GM18507 (cell line): ENCODE measurements around the gene VENTX.
"Not testable (repeated sequence)": the region's sequence is repeated elsewhere in the genome, so short reads cannot be mapped to it uniquely, and the experiment has no call there.

Experiments
- DNase-seq: peaks from one replicate; pipeline ENCODE4 v3.0.0; 2011; ENCODE audit warnings: low read depth; ENCODE audit not compliant: insufficient read length; ENCODE audit errors: extremely low spot score
- FAIRE-seq: peaks from 2 replicates; lab custom pipeline; 2011; peaks lifted over from hg19 to GRCh38; lab: Jason Lieb, UNC

VENTX gene

DNA sequence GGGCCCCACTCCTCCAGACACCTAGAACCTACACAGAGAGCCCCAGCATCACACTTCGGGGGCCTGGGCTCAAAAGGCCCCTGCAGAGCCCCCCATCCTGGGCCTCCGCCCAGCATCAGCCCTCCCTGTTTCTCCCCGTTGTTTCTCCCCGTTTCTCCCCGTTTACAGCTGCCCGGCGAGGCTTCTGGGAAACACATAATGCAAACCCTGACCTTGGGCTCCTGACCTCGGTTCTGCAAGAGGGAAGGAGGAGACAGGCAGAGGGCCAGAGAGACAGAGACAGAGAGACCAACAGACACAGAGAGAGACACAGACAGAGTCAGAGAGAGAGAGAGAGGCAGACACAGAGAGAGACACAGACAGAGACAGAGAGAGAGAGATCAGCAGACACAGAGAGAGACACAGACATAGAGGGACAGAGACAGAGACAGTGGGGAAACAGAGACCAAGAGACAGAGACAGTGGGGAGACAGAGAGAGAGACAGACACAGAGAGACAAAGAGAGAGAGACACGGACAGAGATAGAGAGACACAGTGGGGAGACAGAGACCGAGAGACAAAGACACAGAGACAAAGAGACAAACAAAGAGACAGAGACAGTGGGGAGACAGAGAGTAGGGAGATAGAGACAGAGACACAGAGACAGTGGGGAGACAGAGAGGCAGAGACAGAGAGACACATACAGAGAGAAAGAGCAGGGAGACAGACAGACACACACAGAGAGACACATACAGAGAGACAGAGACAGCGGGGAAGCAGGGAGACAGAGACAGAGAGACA, 12.5 kb downstream of the VENTX start:
- DNase-seq (no peak), FAIRE-seq (no peak)

DNA sequence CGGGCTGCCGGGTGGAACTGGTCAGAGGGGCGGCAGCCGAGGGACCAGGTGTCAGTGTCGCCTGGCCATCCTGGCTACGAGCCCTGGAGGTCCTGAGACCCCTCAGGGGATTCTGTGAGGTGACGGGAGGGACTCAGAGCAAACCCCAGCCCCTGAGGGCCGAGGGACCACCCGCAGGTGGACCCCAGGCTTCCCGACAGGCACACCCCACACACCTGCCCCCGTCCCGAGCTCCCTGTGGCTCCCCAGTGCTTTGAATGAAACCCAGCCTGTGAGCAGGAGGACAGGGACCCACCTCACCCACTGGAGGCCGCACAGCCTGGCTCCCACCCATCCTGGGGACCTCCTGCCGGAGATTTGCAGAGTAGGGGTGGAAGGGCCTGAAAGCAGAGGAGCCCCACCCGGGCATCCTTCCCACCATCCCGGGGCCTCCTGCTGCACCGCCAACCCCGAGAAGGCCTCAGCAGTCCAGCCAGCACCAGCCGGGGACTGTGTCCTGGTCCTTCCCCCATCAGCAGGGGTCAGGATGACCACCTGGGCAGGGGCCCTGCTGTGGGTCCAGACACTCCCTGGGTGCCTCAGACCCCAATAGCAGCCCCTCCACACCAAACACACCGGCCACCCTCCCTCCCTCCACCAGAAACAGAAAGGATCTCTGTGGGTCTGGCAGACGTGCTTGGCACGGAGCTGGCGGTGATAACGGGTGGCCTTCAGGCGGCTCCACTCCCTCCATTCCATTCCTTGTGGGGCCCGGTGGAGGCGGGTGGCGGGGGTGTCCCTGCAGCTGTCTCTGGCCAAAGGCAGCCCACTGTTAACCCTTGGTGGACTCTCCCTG, 13.9 kb downstream of the VENTX start:
- no peak for DNase-seq
- no peak for FAIRE-seq

DNA sequence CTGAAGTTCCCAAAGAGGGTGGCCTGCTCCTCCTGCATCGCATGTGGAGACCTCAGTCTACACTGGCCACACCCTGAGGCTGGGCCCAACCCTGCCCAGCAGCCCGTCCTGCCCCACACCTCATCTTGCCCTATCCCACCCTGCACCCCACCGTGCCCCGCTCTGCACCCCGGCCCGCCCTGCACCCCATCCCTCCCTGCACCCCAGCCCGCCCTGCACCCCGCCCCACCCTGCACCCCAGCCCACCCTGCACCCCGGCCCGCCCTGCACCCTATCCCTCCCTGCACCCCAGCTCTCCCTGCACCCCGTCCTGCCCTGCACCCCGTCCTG, 14.5 kb downstream of the VENTX start:
- FAIRE-seq = no peak
- no peak for DNase-seq

DNA sequence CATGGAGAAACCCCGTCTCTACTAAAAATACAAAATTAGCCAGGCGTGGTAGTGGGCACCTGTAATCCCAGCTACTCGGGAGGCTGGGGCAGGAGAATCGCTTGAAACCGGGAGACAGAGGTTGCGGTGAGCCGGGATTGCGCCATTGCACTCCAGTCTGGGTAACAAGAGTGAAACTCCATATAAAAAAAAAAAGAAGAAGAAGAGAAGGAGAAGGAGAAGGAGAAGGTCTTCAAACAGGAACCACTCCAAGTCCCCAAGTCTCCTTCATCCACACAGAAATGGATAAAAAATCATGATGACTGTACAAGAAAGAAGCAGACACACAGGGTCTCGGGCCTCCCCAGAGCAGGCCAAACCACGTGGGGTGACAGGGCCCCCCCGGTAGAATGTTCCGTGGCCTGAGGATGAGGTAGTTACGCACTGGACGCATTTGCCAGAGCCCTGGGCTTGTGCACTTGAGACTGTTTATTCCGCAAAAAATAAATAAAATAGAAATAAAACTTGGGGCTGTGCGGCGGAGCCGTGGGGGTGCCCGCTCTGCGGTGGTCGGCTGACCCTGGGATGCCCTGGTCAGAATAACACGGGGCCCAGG, 15.8 kb downstream of the VENTX start:
- DNase-seq (no peak), FAIRE-seq (no peak)

DNA sequence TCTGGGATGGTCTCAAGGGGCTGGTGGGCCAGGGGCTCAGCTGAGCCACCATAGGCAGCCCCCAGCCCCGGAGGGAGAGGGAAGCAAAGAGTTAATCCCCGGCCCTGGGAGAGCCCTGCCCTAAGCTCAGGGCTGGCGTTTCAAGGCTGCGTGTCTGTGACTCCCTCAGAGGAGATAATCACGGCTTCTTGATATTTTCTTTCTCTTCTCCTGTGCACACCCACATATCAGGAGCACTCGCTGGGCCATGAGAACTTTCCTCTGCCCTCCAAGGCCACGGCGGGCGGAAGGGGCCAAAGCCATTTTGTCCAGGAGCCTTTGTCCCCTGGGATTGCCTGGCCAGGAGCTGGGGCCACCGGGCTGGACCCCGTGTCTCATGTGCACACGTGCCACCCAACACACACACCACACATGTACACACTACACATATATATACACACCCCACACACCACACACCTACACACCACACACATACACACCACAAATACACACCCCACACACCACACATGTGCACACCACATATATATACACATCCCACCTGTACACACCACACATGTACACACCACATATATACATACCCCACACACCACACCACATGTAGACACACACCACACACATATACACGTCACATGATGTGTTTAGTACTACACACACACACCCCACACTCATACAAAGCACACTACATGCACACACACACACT, 16.9 kb downstream of the VENTX start:
- no peak for DNase-seq
- no peak for FAIRE-seq

DNA sequence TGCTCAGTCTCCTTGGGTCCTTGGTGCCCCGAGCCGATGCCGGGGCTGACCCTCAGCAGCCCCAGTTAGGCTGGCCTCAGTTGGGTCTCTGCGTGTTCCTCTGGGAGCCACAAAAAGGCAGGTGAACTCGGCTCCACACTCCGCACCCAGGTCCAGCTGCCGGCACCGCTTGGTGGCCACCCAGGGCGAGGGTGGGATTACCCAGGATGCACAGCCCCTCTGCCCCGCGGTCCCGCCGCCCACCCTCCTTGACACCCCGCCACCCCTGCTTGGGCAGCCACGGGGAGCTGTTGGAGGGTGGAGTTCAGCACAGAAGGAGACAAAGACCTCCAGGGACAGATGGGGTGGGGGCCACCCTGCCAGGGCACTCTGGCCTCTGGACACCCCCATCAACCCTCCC, 17.7 kb downstream of the VENTX start:
- FAIRE-seq (no peak), DNase-seq (no peak)

DNA sequence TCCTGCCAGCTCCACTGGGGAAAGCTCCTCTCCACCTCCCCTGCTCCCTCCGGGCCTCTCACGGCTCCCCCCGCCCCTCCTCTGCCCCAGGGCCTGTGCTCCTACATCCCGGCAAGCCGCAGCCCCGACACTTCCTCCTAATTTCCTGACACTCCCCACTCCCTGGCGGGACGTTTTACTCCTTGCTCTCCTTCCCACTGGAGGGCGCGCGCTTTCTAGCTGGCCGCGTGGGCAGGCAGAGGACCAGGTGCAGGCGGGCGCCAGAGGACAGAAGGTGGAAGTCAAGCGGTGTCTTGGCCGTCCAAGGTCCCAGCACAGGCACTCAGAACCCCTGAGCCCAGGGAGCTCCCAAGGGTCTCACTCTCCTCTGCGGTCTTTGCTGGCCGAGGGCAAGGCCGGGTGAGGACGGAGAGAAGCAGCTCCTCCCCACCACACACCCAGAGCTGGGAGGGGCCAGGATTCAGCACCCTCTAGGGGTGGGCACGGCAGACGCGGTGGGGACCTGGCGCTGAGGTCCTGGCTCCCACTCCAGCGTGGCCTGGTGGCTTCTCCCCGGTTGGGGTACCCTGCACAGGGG, 19.9 kb downstream of the VENTX start:
- FAIRE-seq (peak; percentile 62), DNase-seq (no peak)

DNA sequence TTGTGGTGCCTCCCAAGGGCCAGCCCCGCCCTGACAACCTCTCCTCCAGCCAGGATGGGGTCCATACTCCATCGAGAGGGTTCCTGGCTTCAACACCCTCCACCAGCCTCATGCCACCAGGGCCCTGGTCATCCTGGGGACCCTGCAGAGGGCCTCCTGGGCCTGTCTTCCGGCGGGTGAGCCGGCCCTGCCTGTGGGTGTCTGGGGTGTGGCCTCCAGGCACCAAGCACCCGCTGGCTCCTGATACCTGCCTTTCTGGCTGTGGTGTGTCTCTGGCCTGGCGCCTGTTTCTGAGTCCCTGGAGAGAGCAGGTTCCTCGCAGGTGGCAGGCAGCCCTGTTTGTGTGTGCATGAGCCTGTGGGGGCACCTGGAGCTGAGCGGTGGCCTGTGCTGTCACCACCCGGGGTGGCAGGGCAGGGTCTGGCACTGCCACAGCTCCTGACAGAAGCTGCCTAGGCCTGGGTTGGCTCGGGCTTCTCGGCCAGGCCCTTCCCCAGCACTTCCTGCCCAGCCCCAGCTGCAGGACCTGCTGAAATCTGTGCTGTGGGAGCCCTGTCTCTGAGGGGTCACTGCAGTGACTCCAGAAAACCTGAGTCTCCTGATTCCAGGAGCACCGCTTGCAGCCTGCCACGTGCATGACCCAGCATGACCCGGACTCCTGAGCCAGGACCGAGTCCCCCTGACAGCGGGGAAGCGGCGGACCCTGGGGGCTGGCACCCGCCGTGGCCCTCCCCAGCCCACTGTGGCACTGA, 20.6 kb downstream of the VENTX start:
- DNase-seq (no peak), FAIRE-seq (peak; percentile 45)

DNA sequence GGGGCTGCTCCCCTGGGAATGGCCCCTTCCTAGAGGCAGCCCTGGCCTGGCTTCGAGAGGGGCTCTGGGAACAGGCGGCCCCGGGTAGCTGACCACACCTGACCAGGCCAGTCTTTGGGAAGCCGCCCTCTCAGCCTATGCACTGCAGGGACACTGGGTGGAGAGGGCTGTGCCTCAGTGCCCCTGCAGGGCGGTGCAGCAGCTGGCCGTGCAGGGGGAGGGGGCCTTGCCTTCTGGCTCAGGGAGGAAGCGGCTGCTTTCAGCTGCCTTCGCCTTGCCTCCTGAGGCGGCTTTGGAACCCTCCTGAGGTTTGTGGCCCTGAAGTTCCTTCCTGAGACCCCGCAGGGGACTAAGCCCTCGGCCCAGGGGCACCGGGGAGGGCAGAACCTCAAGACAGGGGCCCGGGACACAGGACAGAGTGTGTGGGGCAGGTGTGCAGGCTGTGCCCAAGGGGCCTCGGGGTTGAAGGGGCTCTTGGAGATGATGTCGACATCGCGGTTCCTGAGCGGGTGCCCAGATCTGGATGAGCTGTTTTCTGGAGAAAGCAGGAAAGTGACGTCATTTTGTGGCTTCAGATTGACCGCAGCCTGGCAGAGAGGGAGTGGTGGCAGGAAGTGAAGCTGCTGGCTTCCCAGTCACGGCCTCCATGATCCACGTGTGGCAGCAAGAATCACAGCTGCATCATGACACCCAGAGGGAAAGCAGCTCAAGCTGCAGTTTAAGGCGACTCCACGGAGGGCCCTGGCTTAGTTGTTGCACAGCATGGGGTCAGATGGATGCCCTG, 21.4 kb downstream of the VENTX start:
- DNase-seq = no peak
- peak; percentile 36 for FAIRE-seq

DNA sequence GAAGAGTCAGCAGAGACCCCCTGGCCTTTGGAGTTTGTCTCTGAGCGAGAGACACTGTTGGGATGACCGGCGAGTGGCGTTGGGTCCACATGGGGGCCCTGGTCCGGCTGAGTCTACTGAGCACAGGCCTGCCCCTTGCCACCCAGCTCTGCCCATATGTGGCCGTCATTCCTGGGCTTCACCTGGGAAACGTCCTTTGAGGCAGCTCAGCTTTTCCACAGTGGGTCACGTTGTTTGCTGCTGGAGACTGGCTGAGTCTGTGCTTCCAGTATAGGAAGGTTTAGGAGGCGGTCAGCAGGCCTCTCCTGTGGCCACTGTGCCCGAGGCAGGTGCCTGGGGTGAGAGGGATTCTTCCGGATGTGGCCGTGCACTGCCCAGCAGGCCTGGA, 21.9 kb downstream of the VENTX start:
- DNase-seq (no peak), FAIRE-seq (no peak)

DNA sequence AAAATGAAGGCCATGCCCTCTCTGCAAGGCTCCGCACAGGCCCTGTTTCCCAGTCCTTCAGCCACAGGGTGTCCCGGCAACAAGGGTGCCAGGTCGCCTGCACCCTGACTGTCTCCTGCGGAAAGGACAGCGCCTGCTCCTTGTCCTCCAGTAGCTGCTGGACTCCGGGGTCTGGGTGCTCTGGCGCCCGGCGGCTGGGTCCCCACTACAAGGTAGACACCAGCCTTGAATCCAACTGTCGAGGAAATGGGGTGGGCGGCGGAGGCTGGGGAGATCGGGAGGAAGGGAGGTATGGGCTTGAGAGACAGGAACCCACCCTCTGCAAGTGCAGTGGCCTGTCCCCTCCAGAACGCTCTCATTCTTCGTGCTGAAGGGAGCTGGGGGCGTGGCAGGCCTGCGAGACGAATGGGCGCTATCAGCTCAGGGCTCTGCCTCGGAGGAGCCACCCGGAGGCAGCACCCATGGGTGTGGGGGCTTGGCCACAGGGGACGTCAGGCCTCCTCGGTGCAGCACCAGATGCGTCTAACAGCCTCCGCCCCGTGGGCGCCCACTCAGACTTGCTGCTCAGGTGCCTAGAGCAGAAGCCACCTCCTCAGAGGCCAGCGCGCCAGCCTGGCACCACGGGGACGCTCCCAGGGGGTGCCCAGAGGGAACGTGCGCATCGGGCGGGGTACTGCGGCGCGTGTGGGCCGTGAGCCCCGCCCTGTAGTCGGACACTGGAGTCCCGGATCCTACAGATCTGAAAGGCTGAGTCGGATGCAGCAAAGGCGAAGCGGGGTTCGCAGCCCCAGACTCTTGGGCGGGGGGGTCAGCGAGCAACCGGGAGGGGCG, 23.5 kb downstream of the VENTX start:
- peak; percentile 66 for FAIRE-seq
- no peak for DNase-seq

DNA sequence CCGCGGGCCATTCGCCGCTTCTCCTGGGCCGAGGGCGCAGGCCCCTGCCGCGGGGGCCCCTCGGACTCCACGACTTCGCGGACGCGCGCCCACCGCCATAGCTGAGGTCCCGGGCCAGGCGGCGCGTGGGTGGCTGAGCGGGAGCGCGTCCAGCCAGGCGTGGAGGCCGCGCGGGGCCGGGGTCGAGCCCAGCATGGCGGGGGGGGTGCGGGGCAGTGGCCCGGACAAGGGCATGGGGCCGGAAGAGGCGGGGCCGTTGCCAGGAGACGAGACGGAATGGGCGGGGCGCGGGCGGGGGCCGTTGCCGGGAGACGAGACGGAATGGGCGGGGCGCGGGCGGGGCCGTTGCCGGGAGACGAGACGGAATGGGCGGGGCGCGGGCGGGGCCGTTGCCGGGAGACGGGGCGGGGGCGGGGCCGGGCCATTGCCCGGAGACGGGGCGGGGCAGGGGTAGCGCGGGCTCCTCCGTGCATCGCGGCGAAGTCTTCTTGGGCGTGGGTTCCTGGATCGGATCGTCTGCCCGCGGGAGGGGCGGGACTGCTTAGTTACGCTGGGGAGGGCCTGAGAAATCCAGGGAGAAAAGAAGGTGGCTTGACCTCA, 24.2 kb downstream of the VENTX start:
- FAIRE-seq (peak; percentile 64), DNase-seq (peak; percentile 83)

DNA sequence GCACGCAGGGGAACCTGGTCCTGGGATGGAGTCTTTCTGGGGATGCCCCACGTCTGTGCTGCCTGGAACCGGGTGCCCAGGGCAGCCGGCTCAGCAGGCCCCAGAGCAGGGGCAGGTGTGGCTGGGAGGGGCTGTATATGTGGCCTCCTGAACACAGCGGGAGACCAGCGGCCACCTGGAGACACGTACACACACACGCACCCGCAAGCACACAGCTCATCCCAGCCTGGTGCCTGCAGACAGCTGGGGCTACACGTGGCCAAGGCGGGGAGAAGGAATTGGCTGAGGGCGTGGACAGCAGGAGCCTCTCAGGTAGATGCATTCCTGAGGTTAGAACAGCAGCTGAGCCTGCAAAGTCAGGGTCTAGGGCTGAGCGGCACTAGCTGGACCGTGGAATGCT, 25.0 kb downstream of the VENTX start:
- DNase-seq (no peak), FAIRE-seq (no peak)

DNA sequence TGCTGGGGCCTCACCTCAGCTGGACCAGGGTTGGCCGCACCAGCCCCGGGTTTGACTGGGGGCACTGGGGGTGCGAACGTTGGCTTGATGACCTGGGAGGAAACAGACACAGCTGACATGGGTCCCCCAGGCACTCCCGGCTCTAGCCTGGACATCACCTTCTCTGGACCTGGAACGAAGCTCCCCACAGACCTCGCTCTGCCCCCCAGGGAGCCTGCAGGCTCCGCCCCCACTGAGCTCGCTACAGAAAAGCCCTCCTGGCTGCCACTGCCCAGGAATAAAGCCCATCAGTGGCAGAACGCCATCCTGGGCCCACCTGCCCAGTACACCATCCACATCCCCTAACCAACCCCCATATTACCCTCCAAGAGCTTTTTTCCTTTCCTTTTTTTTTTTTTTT, 26.0 kb downstream of the VENTX start:
- FAIRE-seq (no peak), DNase-seq (no peak)

DNA sequence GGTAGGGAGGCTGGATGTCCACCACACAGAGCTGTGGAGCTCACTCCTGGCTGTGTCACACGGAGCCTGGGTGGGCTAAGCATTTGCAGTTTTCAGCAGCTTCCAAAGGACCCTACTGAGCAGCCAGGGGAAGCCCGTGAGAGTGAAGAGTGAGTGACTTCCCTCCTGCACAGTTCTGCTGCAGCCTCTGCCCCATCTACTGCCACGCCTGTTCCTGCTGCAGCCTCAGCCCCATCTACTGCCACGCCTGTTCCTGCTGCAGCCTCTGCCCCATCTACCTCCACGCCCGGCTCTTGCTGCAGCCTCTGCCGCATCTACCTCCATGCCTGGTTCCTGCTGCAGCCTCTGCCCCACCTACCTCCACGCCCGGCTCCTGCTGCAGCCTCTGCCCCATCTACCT, 26.8 kb downstream of the VENTX start:
- FAIRE-seq (no peak), DNase-seq (no peak)

DNA sequence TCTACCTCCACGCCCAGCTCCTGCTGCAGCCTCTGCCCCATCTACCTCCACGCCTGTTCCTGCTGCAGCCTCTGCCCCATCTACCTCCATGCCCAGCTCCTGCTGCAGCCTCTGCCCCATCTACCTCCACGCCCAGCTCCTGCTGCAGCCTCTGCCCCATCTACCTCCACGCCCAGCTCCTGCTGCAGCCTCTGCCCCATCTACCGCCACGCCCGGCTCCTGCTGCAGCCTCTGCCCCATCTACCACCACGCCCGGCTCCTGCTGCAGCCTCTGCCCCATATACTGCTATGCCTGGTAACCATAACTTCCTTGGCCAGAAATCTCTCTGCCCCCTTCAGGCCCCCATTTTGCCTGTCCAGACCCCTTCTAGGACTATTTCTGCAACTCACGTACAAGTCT, 27.4 kb downstream of the VENTX start:
- not testable (repeated sequence) for FAIRE-seq, DNase-seq

DNA sequence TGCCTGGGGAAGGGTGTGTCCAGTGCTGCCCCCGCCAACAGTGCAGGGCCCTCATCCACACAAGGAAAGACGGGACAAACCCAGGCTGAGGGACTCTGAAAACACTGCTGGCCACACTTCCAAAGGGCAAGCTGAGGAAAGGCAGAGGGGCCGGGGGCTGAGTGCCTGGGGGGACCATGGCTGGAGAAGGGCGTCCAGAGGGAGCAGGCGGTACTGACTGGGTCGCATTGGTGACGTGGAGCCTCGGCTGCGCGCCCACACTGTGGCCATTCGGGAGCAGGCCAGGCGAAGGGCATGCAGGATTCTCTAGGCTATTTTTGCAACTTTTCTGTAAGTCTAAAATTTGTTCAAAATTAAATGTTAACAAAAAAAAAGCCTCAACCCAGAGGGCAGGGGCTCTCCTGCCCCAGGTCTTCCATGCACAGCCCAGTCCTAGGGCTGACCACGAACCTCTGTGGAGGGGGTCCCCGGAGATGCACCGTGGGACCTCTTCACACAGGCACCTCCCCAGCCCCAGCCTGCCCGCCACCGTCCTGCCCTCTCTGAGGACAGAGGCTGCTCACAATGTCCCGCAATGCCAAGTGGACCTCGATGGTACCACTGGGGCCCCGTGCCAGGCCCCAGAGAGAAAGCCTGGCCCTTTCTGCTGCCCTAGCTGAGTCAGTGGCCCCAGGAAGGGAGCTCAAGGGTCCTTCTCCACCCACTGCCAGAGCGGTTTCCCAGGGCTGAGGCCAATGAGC, 28.6 kb downstream of the VENTX start:
- DNase-seq = no peak
- FAIRE-seq = no peak
